Measurements from ENCODE around the gene LY6G6F. TPM values are rescaled to one million over a fixed set of nuclear protein-coding genes. Genes with fewer than 3 reads are reported as not detected.
A peak's percentile ranks its signal among the peaks of the same experiment; 100 is the strongest.

The LY6G6F gene
- total and polyA plus RNA-seq, 2 of the 13 experiments (the other 11 are each of a cell fraction or from before 2014, with no cell fraction given): not detected

DNA sequence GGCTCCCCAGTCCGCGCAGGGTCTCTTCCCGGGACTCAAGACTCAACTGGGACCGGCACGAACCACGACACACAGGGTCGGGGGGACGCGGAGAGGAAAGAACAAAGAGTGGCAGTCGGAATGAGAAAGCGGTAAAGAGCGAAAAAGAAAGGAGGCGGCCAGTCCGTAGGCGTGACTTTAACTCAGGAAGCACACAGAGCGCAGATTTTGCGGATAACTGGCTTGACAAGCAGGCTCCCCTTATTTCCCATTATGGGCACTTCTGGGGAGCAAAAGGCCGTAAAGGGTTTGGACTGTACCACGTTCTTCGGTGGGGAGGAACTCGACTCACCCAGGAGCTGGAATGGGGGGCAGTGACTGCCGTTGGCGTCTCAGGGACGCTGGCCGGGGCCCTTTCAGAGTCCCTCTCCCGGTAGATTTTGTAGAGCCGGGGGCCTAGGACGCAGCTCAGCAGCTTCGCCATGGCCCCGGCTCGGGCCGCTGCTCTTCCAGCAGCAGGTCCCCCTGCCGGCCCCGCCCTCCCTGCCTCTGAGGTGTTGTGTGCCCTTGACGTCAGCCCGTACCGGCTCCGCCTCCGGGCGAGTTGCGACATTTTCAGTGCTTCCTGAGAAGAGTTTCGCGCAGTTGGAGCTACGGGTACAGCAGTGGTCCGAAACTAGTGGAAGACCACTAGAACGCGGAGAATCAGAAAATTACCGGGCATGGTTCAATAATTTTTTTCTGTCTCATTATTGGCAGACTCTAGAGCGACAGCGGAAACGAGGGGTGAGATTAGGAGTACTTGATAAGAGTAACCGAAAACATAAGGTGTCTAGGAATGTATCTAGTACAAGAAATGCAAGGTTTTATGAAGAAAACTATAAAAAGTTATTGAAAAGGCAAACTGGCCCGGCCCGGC is 3.6 kb upstream of the LY6G6F start, which contains the start of gene ABHD16A (continued):
- TF ChIP-seq ZFP36L2 (CRISPR knock-in tag; IDR thresholded peaks at IDR 0.05) (no peak), ZNF777 (CRISPR knock-in tag; IDR thresholded peaks at IDR 0.05) (no peak), ZNF446 (CRISPR knock-in tag; IDR thresholded peaks at IDR 0.05) (no peak), TOPORS (CRISPR knock-in tag; IDR thresholded peaks at IDR 0.05) (peak; percentile 80; the same call in 1 of the 2 replicates), NR2F1 (CRISPR knock-in tag; IDR thresholded peaks at IDR 0.05) (no peak), TBP (CRISPR knock-in tag; IDR thresholded peaks at IDR 0.05) (no peak), EEA1 (CRISPR knock-in tag; IDR thresholded peaks at IDR 0.05; ENCODE audit: borderline replicate concordance) (peak; percentile 54; the same call in 1 of the 2 replicates), U2AF1 (optimal IDR thresholded peaks at IDR 0.05; ENCODE audit: low read depth, low read length) (no peak), MTF1 (CRISPR knock-in tag; IDR thresholded peaks at IDR 0.05) (no peak), MBD4 (IDR thresholded peaks at IDR 0.05; ENCODE audit: borderline replicate concordance, low read length) (no peak), SNAPC2 (CRISPR knock-in tag; IDR thresholded peaks at IDR 0.05) (peak; percentile 88; the same call in 1 of the 2 replicates), ZMYM3 (CRISPR knock-in tag; IDR thresholded peaks at IDR 0.05) (peak; percentile 75), ISL2 (CRISPR knock-in tag; IDR thresholded peaks at IDR 0.05) (no peak; the same call in none of the 2 replicates), CHCHD3 (CRISPR knock-in tag; IDR thresholded peaks at IDR 0.05) (no peak; the same call in 1 of the 2 replicates), ZNF619 (CRISPR knock-in tag; IDR thresholded peaks at IDR 0.05) (no peak), ZKSCAN1 (IDR thresholded peaks at IDR 0.05; ENCODE audit: low read length) (no peak)
- TF ChIP-seq, protein P1, sequence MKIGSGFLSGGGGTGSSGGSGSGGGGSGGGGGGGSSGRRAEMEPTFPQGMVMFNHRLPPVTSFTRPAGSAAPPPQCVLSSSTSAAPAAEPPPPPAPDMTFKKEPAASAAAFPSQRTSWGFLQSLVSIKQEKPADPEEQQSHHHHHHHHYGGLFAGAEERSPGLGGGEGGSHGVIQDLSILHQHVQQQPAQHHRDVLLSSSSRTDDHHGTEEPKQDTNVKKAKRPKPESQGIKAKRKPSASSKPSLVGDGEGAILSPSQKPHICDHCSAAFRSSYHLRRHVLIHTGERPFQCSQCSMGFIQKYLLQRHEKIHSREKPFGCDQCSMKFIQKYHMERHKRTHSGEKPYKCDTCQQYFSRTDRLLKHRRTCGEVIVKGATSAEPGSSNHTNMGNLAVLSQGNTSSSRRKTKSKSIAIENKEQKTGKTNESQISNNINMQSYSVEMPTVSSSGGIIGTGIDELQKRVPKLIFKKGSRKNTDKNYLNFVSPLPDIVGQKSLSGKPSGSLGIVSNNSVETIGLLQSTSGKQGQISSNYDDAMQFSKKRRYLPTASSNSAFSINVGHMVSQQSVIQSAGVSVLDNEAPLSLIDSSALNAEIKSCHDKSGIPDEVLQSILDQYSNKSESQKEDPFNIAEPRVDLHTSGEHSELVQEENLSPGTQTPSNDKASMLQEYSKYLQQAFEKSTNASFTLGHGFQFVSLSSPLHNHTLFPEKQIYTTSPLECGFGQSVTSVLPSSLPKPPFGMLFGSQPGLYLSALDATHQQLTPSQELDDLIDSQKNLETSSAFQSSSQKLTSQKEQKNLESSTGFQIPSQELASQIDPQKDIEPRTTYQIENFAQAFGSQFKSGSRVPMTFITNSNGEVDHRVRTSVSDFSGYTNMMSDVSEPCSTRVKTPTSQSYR (CRISPR knock-in tag; IDR thresholded peaks at IDR 0.05; ENCODE audit: borderline replicate concordance): no peak
- TF ChIP-seq, protein P2, sequence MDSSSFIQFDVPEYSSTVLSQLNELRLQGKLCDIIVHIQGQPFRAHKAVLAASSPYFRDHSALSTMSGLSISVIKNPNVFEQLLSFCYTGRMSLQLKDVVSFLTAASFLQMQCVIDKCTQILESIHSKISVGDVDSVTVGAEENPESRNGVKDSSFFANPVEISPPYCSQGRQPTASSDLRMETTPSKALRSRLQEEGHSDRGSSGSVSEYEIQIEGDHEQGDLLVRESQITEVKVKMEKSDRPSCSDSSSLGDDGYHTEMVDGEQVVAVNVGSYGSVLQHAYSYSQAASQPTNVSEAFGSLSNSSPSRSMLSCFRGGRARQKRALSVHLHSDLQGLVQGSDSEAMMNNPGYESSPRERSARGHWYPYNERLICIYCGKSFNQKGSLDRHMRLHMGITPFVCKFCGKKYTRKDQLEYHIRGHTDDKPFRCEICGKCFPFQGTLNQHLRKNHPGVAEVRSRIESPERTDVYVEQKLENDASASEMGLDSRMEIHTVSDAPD (CRISPR knock-in tag; IDR thresholded peaks at IDR 0.05): 0 out of 2 replicates have a peak, but pooled peaks have one; percentile 66
- TF ChIP-seq, protein P3, sequence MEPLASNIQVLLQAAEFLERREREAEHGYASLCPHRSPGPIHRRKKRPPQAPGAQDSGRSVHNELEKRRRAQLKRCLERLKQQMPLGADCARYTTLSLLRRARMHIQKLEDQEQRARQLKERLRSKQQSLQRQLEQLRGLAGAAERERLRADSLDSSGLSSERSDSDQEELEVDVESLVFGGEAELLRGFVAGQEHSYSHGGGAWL (CRISPR knock-in tag; IDR thresholded peaks at IDR 0.05): 0 out of 2 replicates have a peak, but pooled peaks have one; percentile 20
- TF ChIP-seq, protein P4, sequence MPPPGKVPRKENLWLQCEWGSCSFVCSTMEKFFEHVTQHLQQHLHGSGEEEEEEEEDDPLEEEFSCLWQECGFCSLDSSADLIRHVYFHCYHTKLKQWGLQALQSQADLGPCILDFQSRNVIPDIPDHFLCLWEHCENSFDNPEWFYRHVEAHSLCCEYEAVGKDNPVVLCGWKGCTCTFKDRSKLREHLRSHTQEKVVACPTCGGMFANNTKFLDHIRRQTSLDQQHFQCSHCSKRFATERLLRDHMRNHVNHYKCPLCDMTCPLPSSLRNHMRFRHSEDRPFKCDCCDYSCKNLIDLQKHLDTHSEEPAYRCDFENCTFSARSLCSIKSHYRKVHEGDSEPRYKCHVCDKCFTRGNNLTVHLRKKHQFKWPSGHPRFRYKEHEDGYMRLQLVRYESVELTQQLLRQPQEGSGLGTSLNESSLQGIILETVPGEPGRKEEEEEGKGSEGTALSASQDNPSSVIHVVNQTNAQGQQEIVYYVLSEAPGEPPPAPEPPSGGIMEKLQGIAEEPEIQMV (CRISPR knock-in tag; IDR thresholded peaks at IDR 0.05; ENCODE audit: low read depth): no peak
- TF ChIP-seq, protein P5, sequence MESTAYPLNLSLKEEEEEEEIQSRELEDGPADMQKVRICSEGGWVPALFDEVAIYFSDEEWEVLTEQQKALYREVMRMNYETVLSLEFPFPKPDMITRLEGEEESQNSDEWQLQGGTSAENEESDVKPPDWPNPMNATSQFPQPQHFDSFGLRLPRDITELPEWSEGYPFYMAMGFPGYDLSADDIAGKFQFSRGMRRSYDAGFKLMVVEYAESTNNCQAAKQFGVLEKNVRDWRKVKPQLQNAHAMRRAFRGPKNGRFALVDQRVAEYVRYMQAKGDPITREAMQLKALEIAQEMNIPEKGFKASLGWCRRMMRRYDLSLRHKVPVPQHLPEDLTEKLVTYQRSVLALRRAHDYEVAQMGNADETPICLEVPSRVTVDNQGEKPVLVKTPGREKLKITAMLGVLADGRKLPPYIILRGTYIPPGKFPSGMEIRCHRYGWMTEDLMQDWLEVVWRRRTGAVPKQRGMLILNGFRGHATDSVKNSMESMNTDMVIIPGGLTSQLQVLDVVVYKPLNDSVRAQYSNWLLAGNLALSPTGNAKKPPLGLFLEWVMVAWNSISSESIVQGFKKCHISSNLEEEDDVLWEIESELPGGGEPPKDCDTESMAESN (CRISPR knock-in tag; conservative IDR thresholded peaks at IDR 0.05): peak; percentile 91
